Osteoblast (primary cell): ENCODE data around the gene TAP1. TPM values are rescaled to one million over a fixed set of nuclear protein-coding genes. Genes with fewer than 3 reads are reported as not detected.

Source experiments
- DNase-seq: peaks from one replicate; pipeline ENCODE4 v3.0.0; 2011; ENCODE audit warnings: low spot score, mixed read lengths; ENCODE audit not compliant: insufficient read length; ENCODE audit errors: missing footprints
- H2AFZ ChIP-seq: 2 replicates; pipeline ENCODE4 v1.6.0; 2011; ENCODE audit warnings: mild to moderate bottlenecking, low read length
- H3K27ac ChIP-seq: 2 replicates; pipeline ENCODE4 v1.5.1; 2011; ENCODE audit warnings: mild to moderate bottlenecking, low read depth, low read length, moderate library complexity
- H3K27me3 ChIP-seq: 2 replicates; pipeline ENCODE4 v1.6.0; 2012; ENCODE audit warnings: mild to moderate bottlenecking, control low read depth, inconsistent platforms, low read length, moderate library complexity; ENCODE audit not compliant: insufficient read depth
- H3K36me3 ChIP-seq: 2 replicates; pipeline ENCODE4 v1.5.1; 2011; ENCODE audit warnings: mild to moderate bottlenecking, low read length, control low read depth, moderate library complexity; ENCODE audit not compliant: insufficient read depth
- H3K4me1 ChIP-seq: 2 replicates; pipeline ENCODE4 v1.5.1; 2011; ENCODE audit warnings: mild to moderate bottlenecking, low read length, control low read depth, moderate library complexity; ENCODE audit not compliant: insufficient read depth
- H3K4me2 ChIP-seq: 2 replicates; pipeline ENCODE4 v1.6.0; 2011; ENCODE audit warnings: mild to moderate bottlenecking, low read length; ENCODE audit not compliant: insufficient read depth
- H3K4me3 ChIP-seq: fragments of 200-600 bp; sonication (generic); 3 replicates; pipeline ENCODE4 v1.5.1; 2012; ENCODE audit warnings: mild to moderate bottlenecking, low read length, inconsistent platforms; ENCODE audit not compliant: insufficient read depth
- H3K79me2 ChIP-seq: 2 replicates; pipeline ENCODE4 v1.6.0; 2012; ENCODE audit warnings: mild to moderate bottlenecking, low read length, control low read depth, inconsistent platforms; ENCODE audit not compliant: insufficient read depth
- H3K9me3 ChIP-seq: 2 replicates; pipeline ENCODE4 v1.5.1; 2011; ENCODE audit warnings: low read depth, low read length, control low read depth
- H4K20me1 ChIP-seq: 2 replicates; pipeline ENCODE4 v1.6.0; 2012; ENCODE audit warnings: mild to moderate bottlenecking, low read length, control low read depth; ENCODE audit not compliant: insufficient read depth
- total RNA-seq: library from RNA; depleted of rRNA; stranded (reverse); fragments of >200 nt; gene quantifications from 2 replicates; pipeline ENCODE4 v1.2.3, GENCODE V29; 2012
- TF ChIP-seq, protein P1 (sequence below): IDR thresholded peaks from 2 replicates; pipeline ENCODE4 v1.5.1; 2011; ENCODE audit warnings: mild to moderate bottlenecking, low read depth, low read length, moderate library complexity; ENCODE audit errors: extremely low read depth

Gene TAP1
- total RNA-seq, 1 donor = 42.3 TPM

DNA sequence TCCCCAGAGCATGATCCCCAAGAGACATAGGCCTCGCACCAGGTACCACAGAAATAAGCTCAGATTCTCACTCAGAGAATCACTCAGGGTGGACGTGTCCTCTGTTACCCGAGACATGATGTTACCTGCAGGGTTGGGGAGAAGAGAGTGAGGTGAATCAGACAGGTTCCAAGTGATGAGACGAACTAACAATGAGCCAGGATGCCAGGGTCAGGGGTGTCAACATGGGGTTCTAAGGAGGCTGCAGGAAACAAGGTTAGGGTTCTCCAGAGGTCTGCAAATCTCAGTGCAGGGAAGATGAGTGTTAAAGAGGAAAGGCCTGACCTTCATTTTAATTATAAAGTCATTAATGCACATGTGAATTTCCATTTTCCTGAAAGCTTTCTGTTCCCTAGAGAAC lies 2.5 kb downstream of the TAP1 start:
- Histone ChIP-seq H3K4me2 (no peak overlapping the region), H3K27me3 (no peaks in the 10 kb centered on the region), H3K27ac (no peak overlapping the region), H3K9me3 (no peaks in the 10 kb centered on the region), H3K4me1 (peaks cover 14% of the 10 kb centered on the region), H3K79me2 (peaks cover 25% of the 10 kb centered on the region), H4K20me1 (no peaks in the 10 kb centered on the region), H3K36me3 (peaks cover 52% of the 10 kb centered on the region), H2AFZ (no peak overlapping the region), H3K4me3 (no peak overlapping the region)
- no peak for DNase-seq
- TF ChIP-seq, protein P1, sequence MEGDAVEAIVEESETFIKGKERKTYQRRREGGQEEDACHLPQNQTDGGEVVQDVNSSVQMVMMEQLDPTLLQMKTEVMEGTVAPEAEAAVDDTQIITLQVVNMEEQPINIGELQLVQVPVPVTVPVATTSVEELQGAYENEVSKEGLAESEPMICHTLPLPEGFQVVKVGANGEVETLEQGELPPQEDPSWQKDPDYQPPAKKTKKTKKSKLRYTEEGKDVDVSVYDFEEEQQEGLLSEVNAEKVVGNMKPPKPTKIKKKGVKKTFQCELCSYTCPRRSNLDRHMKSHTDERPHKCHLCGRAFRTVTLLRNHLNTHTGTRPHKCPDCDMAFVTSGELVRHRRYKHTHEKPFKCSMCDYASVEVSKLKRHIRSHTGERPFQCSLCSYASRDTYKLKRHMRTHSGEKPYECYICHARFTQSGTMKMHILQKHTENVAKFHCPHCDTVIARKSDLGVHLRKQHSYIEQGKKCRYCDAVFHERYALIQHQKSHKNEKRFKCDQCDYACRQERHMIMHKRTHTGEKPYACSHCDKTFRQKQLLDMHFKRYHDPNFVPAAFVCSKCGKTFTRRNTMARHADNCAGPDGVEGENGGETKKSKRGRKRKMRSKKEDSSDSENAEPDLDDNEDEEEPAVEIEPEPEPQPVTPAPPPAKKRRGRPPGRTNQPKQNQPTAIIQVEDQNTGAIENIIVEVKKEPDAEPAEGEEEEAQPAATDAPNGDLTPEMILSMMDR = no peak

DNA sequence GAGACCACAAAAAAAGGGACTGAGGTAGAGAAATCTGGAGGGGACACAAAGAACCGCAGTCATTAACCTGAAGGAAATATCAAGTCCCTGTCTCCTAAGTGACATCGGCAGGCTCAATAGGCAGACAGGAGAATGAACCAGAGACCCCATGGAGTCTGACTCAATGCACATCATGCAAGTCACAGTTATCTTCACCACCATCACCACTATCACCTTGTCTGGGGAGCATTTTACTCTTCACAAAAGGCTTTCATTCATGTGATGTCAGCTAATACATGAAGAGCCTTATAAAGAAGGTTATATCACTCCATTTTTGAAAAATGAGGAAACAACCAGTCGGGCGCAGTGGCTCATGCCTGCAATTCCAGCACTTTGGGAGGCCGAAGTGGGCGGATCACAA lies 4.4 kb downstream of the TAP1 start:
- no peaks in the 10 kb centered on the region for H3K27me3 ChIP-seq
- no peak overlapping the region for H3K27ac ChIP-seq
- H3K4me3 ChIP-seq = no peak overlapping the region
- peaks cover 13% of the 10 kb centered on the region for H3K4me1 ChIP-seq
- no peak for DNase-seq
- H2AFZ ChIP-seq = no peak overlapping the region
- TF ChIP-seq, protein P1 = no peak
- no peaks in the 10 kb centered on the region for H4K20me1 ChIP-seq
- peaks cover 20% of the 10 kb centered on the region for H3K79me2 ChIP-seq
- no peak overlapping the region for H3K4me2 ChIP-seq
- H3K36me3 ChIP-seq = peaks cover 61% of the 10 kb centered on the region
- H3K9me3 ChIP-seq = no peaks in the 10 kb centered on the region

DNA sequence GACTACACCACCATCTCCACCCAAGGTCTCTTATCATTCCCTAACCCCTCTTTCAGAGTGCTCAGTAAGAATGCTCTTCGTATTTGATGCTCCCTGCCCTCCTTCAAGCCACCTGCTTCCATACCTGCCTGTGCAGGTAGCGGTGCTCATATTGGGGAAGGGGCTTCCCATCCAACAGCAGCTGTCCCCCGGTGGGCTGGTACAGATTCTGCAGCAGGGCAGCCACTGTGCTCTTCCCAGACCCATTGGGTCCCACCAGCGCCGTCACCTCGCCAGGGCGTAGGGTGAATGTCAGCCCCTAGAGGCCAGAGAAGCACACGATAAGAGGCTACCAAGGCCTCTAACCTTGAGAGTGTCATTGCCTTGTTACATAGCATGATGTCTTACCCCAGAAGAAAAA lies 5.7 kb downstream of the TAP1 start:
- no peak overlapping the region for H3K4me3 ChIP-seq
- H2AFZ ChIP-seq = no peak overlapping the region
- peaks cover 20% of the 10 kb centered on the region for H3K4me1 ChIP-seq
- no peaks in the 10 kb centered on the region for H3K9me3 ChIP-seq
- H3K36me3 ChIP-seq = peaks cover 61% of the 10 kb centered on the region
- no peaks in the 10 kb centered on the region for H4K20me1 ChIP-seq
- TF ChIP-seq, protein P1 = no peak
- no peak overlapping the region for H3K4me2 ChIP-seq
- H3K79me2 ChIP-seq = peaks cover 34% of the 10 kb centered on the region
- H3K27me3 ChIP-seq = no peaks in the 10 kb centered on the region
- H3K27ac ChIP-seq = no peak overlapping the region
- DNase-seq = no peak

DNA sequence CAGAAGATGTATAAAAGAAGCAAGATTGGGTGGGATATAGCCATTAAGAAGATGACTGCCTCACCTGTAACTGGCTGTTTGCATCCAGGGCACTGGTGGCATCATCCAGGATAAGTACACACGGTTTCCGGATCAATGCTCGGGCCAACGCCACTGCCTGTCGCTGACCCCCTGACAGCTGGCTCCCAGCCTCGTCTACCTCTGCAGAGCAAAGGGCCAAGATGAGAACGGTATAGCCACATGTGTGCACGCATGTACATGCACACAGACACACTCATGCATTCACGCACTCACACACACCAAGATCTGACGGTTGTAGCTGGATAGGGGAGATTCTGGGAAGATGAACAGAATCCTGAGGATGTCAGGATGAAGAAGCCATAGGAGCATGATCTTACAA lies 6.5 kb downstream of the TAP1 start:
- Histone ChIP-seq H2AFZ (no peak overlapping the region), H3K79me2 (peaks cover 35% of the 10 kb centered on the region), H4K20me1 (no peaks in the 10 kb centered on the region), H3K4me2 (no peak overlapping the region), H3K4me3 (no peak overlapping the region), H3K4me1 (peaks cover 15% of the 10 kb centered on the region), H3K36me3 (peaks cover 65% of the 10 kb centered on the region), H3K9me3 (no peaks in the 10 kb centered on the region), H3K27me3 (no peaks in the 10 kb centered on the region), H3K27ac (no peak overlapping the region)
- TF ChIP-seq, protein P1 = no peak
- no peak for DNase-seq
